ENCODE results near the gene CTDSP2.

- TF ChIP-seq CTCF (IDR thresholded peaks at IDR 0.05) (no peak), ZFX (IDR thresholded peaks at IDR 0.05; ENCODE audit: borderline replicate concordance) (no peak)
Observed at GRCh38 chr12:57780284-57780897, 66.1 kb downstream of the CTDSP2 start.

All from 22Rv1 (cell line).